ENCODE data around the gene DOCK4.

DNA sequence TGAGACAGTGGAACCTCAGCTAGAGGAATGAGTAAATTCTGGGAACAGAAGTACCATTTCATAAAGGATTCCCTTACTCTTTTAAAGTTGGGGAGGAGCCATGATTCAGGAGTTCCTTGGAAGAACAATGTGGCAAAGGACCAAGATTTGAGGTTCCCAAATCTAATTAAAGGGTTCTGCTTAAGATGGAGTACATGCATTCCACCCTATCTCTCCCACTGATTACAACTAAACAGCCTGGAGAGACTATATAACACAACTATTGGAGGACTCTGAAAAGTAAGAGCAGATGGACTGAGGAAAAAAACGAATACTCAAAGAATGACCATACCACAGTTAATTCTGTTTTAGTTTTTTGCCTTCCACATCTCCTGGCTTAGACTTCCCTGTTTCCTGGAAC is 431.0 kb downstream of the DOCK4 start:
- no peak for TF ChIP-seq EZH2 (IDR thresholded peaks at IDR 0.05; ENCODE audit: borderline replicate concordance, low read length)
- TF ChIP-seq, protein P1, sequence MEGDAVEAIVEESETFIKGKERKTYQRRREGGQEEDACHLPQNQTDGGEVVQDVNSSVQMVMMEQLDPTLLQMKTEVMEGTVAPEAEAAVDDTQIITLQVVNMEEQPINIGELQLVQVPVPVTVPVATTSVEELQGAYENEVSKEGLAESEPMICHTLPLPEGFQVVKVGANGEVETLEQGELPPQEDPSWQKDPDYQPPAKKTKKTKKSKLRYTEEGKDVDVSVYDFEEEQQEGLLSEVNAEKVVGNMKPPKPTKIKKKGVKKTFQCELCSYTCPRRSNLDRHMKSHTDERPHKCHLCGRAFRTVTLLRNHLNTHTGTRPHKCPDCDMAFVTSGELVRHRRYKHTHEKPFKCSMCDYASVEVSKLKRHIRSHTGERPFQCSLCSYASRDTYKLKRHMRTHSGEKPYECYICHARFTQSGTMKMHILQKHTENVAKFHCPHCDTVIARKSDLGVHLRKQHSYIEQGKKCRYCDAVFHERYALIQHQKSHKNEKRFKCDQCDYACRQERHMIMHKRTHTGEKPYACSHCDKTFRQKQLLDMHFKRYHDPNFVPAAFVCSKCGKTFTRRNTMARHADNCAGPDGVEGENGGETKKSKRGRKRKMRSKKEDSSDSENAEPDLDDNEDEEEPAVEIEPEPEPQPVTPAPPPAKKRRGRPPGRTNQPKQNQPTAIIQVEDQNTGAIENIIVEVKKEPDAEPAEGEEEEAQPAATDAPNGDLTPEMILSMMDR (conservative IDR thresholded peaks at IDR 0.05 in 1 of 2, IDR thresholded peaks at IDR 0.05 in 1 of 2; ENCODE audit: extremely low read depth in 1 of 2, insufficient read depth in 1 of 2, low read depth in 1 of 2, low read length in 2 of 2) = no peak

Data from mammary epithelial cell (primary cell).